ENCODE results near the gene ANKS1B.

GRCh38 chr12:99960311-99960710 is 24.4 kb downstream of the ANKS1B start:
- TF ChIP-seq CTCF (IDR thresholded peaks at IDR 0.05) (no peak), PRRX2 (CRISPR knock-in tag; IDR thresholded peaks at IDR 0.05) (no peak), E2F5 (CRISPR knock-in tag; IDR thresholded peaks at IDR 0.05) (no peak), ESRRA (CRISPR knock-in tag; IDR thresholded peaks at IDR 0.05; ENCODE audit: borderline replicate concordance) (no peak), IRF2 (CRISPR knock-in tag; IDR thresholded peaks at IDR 0.05; ENCODE audit: borderline replicate concordance, low read depth) (no peak), ATF3 (CRISPR knock-in tag; conservative IDR thresholded peaks at IDR 0.05) (no peak)
